Measurements from ENCODE around the gene FIGN. TPM values are rescaled to one million over a fixed set of nuclear protein-coding genes. Genes with fewer than 3 reads are reported as not detected.

The FIGN gene
- total and polyA plus RNA-seq, 11 donors: 3.0 to 16.5 (median 12.1) TPM

DNA sequence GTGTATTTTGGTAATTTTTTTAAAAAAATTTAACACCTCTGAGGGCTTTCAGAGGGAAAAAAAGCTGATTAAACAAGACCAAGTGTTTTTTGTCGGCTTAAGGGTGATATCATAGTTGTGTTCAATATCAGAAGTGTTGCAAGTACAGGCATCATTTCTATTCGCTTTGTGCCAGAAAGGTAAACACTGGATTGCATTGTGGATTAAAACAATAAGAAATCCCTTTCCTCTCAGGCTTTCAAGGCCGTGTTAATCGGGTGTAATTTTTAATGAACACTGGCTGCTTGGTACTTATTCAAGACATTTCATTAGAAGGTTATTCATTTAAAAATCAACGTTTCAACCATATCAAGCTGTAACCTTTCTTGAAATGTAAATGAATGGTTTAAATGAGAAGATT lies 18.3 kb downstream of the FIGN start:
- intact Hi-C loops (cut with DNase I): no loop called here
- WGBS, 4 donors: 34 to 45% (median 37%) methylated on average over 5 of the region's 5 CpGs
- ATAC-seq: no peak
- H3K4me1 ChIP-seq: peaks cover 0 to 55% (median 18%) of the 10 kb centered on the region in 12 donors
- H3K4me3 ChIP-seq: peak overlapping the region in 3 of 12 donors; percentile 10 to 18 (median 17)
- H3K27ac ChIP-seq: peak overlapping the region in 8 of 12 donors; percentile 1 to 44 (median 32)
- no peak for DNase-seq
- H3K27me3 ChIP-seq: no peaks in the 10 kb centered on the region
- H3K36me3 ChIP-seq: no peaks in the 10 kb centered on the region
- no peak for TF ChIP-seq POLR2A (IDR thresholded peaks at IDR 0.05)
- no peaks in the 10 kb centered on the region for H3K9me3 ChIP-seq

DNA sequence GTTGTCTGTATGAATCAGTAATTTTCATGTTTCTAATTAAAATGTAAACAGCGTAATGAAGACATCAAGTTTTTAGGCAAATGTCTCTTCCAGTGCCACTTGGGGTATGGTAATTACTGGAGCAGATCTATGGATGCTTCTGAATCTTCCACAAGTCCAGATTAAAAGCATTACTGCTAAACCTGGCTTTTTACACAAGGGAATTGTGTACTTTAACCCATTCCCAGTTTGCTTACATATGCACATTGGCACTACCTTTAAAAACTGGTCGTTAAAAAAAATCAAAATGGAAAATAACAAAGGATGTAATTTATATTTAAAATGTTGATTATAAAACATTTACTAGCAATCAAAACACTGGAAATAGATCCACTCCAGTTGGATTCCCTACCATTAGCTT lies 19.7 kb downstream of the FIGN start:
- intact Hi-C loops (cut with DNase I): no loop called here
- Histone ChIP-seq H3K4me3 (no peak overlapping the region), H3K36me3 (no peaks in the 10 kb centered on the region), H3K9me3 (no peaks in the 10 kb centered on the region), H3K27me3 (no peaks in the 10 kb centered on the region), H3K4me1 (peaks cover 0 to 65% (median 24%) of the 10 kb centered on the region in 12 donors), H3K27ac (no peak overlapping the region)
- ATAC-seq: no peak
- no peak for DNase-seq
- 85 to 93% (median 92%) methylated on average over 2 of the region's 2 CpGs for WGBS, 4 donors
- TF ChIP-seq POLR2A (IDR thresholded peaks at IDR 0.05): no peak
- TF ChIP-seq, protein P1, sequence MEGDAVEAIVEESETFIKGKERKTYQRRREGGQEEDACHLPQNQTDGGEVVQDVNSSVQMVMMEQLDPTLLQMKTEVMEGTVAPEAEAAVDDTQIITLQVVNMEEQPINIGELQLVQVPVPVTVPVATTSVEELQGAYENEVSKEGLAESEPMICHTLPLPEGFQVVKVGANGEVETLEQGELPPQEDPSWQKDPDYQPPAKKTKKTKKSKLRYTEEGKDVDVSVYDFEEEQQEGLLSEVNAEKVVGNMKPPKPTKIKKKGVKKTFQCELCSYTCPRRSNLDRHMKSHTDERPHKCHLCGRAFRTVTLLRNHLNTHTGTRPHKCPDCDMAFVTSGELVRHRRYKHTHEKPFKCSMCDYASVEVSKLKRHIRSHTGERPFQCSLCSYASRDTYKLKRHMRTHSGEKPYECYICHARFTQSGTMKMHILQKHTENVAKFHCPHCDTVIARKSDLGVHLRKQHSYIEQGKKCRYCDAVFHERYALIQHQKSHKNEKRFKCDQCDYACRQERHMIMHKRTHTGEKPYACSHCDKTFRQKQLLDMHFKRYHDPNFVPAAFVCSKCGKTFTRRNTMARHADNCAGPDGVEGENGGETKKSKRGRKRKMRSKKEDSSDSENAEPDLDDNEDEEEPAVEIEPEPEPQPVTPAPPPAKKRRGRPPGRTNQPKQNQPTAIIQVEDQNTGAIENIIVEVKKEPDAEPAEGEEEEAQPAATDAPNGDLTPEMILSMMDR (IDR thresholded peaks at IDR 0.05): no peak

DNA sequence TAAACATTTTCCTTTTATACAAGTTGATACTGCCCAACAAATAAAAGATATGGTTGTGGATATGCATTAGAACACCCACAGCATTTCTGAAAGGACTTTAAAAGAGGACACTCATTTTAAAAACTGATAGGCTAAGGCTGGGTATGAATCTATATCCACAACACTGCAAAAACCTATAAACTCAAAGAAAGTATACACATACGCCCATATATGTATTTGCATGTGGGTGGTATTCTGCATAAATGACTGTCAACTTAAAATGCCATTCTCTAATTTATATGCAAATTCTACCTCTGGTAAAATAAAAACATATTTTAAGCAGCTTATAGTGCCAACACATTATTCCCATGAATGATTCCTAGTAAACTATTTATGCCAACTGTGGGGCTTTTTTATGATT lies 20.1 kb downstream of the FIGN start:
- no peak overlapping the region for H3K4me3 ChIP-seq
- ATAC-seq (no peak), DNase-seq (no peak)
- H3K27me3 ChIP-seq: no peaks in the 10 kb centered on the region
- 79 to 93% (median 87%) methylated on average over 1 of the region's 1 CpG for WGBS, 4 donors
- no peak overlapping the region for H3K27ac ChIP-seq
- TF ChIP-seq, protein P1 (IDR thresholded peaks at IDR 0.05): no peak
- no peak for TF ChIP-seq POLR2A (IDR thresholded peaks at IDR 0.05)
- no peaks in the 10 kb centered on the region for H3K9me3 ChIP-seq
- intact Hi-C loops (cut with DNase I): no loop called here
- H3K4me1 ChIP-seq: peaks cover 0 to 69% (median 25%) of the 10 kb centered on the region in 12 donors
- no peaks in the 10 kb centered on the region for H3K36me3 ChIP-seq

DNA sequence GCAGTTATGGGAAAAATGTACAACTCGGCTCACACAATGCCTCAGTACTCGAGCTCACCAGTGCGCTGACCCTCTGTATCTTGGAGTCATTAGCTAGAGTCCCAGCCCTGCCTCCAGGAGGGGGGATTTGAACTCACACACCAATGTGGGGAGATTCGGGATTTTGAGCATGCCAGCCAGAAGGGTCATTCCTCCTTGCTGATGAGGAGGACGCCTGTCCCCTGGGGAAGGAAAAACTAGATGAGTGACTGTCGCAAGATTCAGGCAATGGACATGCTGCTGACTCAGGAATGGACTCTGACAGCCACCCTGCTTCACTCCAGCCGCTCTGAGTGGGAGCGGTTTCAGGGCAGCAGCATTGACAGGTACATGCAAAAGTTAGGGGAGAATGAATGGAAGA lies 20.6 kb downstream of the FIGN start:
- 62 to 69% (median 62%) methylated on average over 8 of the region's 8 CpGs for WGBS, 4 donors
- Histone ChIP-seq H3K9me3 (no peaks in the 10 kb centered on the region), H3K27me3 (no peaks in the 10 kb centered on the region), H3K27ac (no peak overlapping the region), H3K4me3 (no peak overlapping the region), H3K36me3 (no peaks in the 10 kb centered on the region), H3K4me1 (peaks cover 2 to 72% (median 26%) of the 10 kb centered on the region in 12 donors)
- peak in 1 of 4 donors; percentile 29 for ATAC-seq
- TF ChIP-seq, protein P1 (IDR thresholded peaks at IDR 0.05): no peak
- no peak for TF ChIP-seq POLR2A (IDR thresholded peaks at IDR 0.05)
- intact Hi-C loops (cut with DNase I): no loop called here
- peak in 1 of 5 donors; percentile 29 for DNase-seq

Data from heart left ventricle (tissue), 16 donors.